Measurements from ENCODE around the gene CEACAM7. TPM values are rescaled to one million over a fixed set of nuclear protein-coding genes. Genes with fewer than 3 reads are reported as not detected.

CEACAM7 gene
- polyA plus RNA-seq, 4 donors, result 0.15 to 0.33 TPM; not detected in 2

- Histone ChIP-seq H3K4me3 (ENCODE audit: low read depth in 1 of 3, low read length in 3 of 3) (no peak within 1 kb of the TSS), H3K4me1 (ENCODE audit: control insufficient read depth in 3 of 3, insufficient read depth in 2 of 3, low read depth in 1 of 3, low read length in 2 of 3) (no peaks in the 10 kb centered on the region), H3K9me3 (ENCODE audit: control insufficient read depth in 2 of 2, insufficient read depth in 1 of 2, low read depth in 1 of 2, low read length in 1 of 2) (peaks cover 0 to 6% of the 10 kb centered on the region in 2 donors), H3K36me3 (ENCODE audit: control insufficient read depth in 3 of 3, insufficient read depth in 2 of 3, low read depth in 1 of 3, low read length in 3 of 3) (no peaks in the 10 kb centered on the region), H3K27me3 (ENCODE audit: control insufficient read depth in 3 of 3, insufficient read depth in 3 of 3, low read length in 3 of 3) (peaks cover 0 to 2% (median 0%) of the 10 kb centered on the region in 3 donors), H3K27ac (ENCODE audit: low read depth in 1 of 3, low read length in 2 of 3) (no peak within 1 kb of the TSS)
- 30 to 31% (median 30%) methylated on average over 7 of the region's 7 CpGs for WGBS, 3 donors
- DNase-seq (no peak), FAIRE-seq (no peak)
These were observed 61.2 kb downstream of the CEACAM7 start, which contains the start of gene CEACAM4 for GRCh38 chr19:41626877-41627276. Gene CEACAM4, minus strand, starts transcription at chr19:41627074. Its CDS starts 111 bp downstream, at chr19:41626963.

- Histone ChIP-seq H3K27me3 (ENCODE audit: control insufficient read depth in 3 of 3, insufficient read depth in 3 of 3, low read length in 3 of 3) (peaks cover 0 to 2% (median 0%) of the 10 kb centered on the region in 3 donors), H3K9me3 (ENCODE audit: control insufficient read depth in 2 of 2, insufficient read depth in 1 of 2, low read depth in 1 of 2, low read length in 1 of 2) (peaks cover 0 to 3% of the 10 kb centered on the region in 2 donors), H3K36me3 (ENCODE audit: control insufficient read depth in 3 of 3, insufficient read depth in 2 of 3, low read depth in 1 of 3, low read length in 3 of 3) (no peaks in the 10 kb centered on the region), H3K27ac (ENCODE audit: low read depth in 1 of 3, low read length in 2 of 3) (no peak overlapping the region), H3K4me3 (ENCODE audit: low read depth in 1 of 3, low read length in 3 of 3) (no peak overlapping the region), H3K4me1 (ENCODE audit: control insufficient read depth in 3 of 3, insufficient read depth in 2 of 3, low read depth in 1 of 3, low read length in 2 of 3) (no peaks in the 10 kb centered on the region)
- 34 to 50% (median 37%) methylated on average over 3 of the region's 3 CpGs for WGBS, 3 donors
- no peak for DNase-seq
- no peak for FAIRE-seq
These were observed 61.8 kb downstream of the CEACAM7 start for GRCh38 chr19:41626278-41626677.

GRCh38 chr19:41624937-41625336, 63.1 kb downstream of the CEACAM7 start:
- Histone ChIP-seq H3K36me3 (ENCODE audit: control insufficient read depth in 3 of 3, insufficient read depth in 2 of 3, low read depth in 1 of 3, low read length in 3 of 3) (no peaks in the 10 kb centered on the region), H3K4me1 (ENCODE audit: control insufficient read depth in 3 of 3, insufficient read depth in 2 of 3, low read depth in 1 of 3, low read length in 2 of 3) (no peaks in the 10 kb centered on the region), H3K27me3 (ENCODE audit: control insufficient read depth in 3 of 3, insufficient read depth in 3 of 3, low read length in 3 of 3) (peaks cover 0 to 2% (median 0%) of the 10 kb centered on the region in 3 donors), H3K4me3 (ENCODE audit: low read depth in 1 of 3, low read length in 3 of 3) (no peak overlapping the region), H3K27ac (ENCODE audit: low read depth in 1 of 3, low read length in 2 of 3) (no peak overlapping the region), H3K9me3 (ENCODE audit: control insufficient read depth in 2 of 2, insufficient read depth in 1 of 2, low read depth in 1 of 2, low read length in 1 of 2) (peaks cover 0 to 1% of the 10 kb centered on the region in 2 donors)
- FAIRE-seq (no peak), DNase-seq (no peak)
- 43 to 60% (median 57%) methylated on average over 4 of the region's 4 CpGs for WGBS, 3 donors

- Histone ChIP-seq H3K4me3 (ENCODE audit: low read depth in 1 of 3, low read length in 3 of 3) (no peak overlapping the region), H3K36me3 (ENCODE audit: control insufficient read depth in 3 of 3, insufficient read depth in 2 of 3, low read depth in 1 of 3, low read length in 3 of 3) (no peaks in the 10 kb centered on the region), H3K27ac (ENCODE audit: low read depth in 1 of 3, low read length in 2 of 3) (no peak overlapping the region), H3K4me1 (ENCODE audit: control insufficient read depth in 3 of 3, insufficient read depth in 2 of 3, low read depth in 1 of 3, low read length in 2 of 3) (no peaks in the 10 kb centered on the region), H3K9me3 (ENCODE audit: control insufficient read depth in 2 of 2, insufficient read depth in 1 of 2, low read depth in 1 of 2, low read length in 1 of 2) (no peaks in the 10 kb centered on the region), H3K27me3 (ENCODE audit: control insufficient read depth in 3 of 3, insufficient read depth in 3 of 3, low read length in 3 of 3) (peaks cover 0 to 2% (median 0%) of the 10 kb centered on the region in 3 donors)
- FAIRE-seq (no peak), DNase-seq (no peak)
- 49 to 71% (median 59%) methylated on average over 7 of the region's 7 CpGs for WGBS, 3 donors
These were observed 63.6 kb downstream of the CEACAM7 start for GRCh38 chr19:41624515-41624914.

GRCh38 chr19:41623360-41623759, 64.7 kb downstream of the CEACAM7 start:
- Histone ChIP-seq H3K4me3 (ENCODE audit: low read depth in 1 of 3, low read length in 3 of 3) (no peak overlapping the region), H3K36me3 (ENCODE audit: control insufficient read depth in 3 of 3, insufficient read depth in 2 of 3, low read depth in 1 of 3, low read length in 3 of 3) (no peaks in the 10 kb centered on the region), H3K4me1 (ENCODE audit: control insufficient read depth in 3 of 3, insufficient read depth in 2 of 3, low read depth in 1 of 3, low read length in 2 of 3) (no peaks in the 10 kb centered on the region), H3K9me3 (ENCODE audit: control insufficient read depth in 2 of 2, insufficient read depth in 1 of 2, low read depth in 1 of 2, low read length in 1 of 2) (no peaks in the 10 kb centered on the region), H3K27ac (ENCODE audit: low read depth in 1 of 3, low read length in 2 of 3) (no peak overlapping the region), H3K27me3 (ENCODE audit: control insufficient read depth in 3 of 3, insufficient read depth in 3 of 3, low read length in 3 of 3) (peaks cover 0 to 2% (median 0%) of the 10 kb centered on the region in 3 donors)
- 52 to 74% (median 65%) methylated on average over 4 of the region's 4 CpGs for WGBS, 3 donors
- FAIRE-seq (no peak), DNase-seq (no peak)

Other genes with a start within 250 kb of the CEACAM7 start
- 100 to 1,000 TPM in 1 of 4 donors, 10 to 100 TPM in 3; 67.8 to 122 (median 90.5) TPM for gene DMAC2, start 248.4 kb downstream of the CEACAM7 start, polyA plus RNA-seq
- gene ERICH4, start 245.1 kb downstream of the CEACAM7 start, polyA plus RNA-seq, result 100 to 1,000 TPM in 2 of 4 donors, 10 to 100 TPM in 2; 11.7 to 154 (median 83.5) TPM
- gene CEACAM21, start 112.1 kb downstream of the CEACAM7 start, polyA plus RNA-seq, result 1 to 10 TPM in 3 of 4 donors, not detected in 1; 1.1 to 4.6 (median 1.9) TPM
- under 1 TPM in 2 of 4 donors, not detected in 2; 0.06 to 0.39 TPM for gene CEACAM4, start 61.2 kb downstream of the CEACAM7 start, polyA plus RNA-seq
- gene CEACAM5, start 20.4 kb upstream of the CEACAM7 start, polyA plus RNA-seq, result 10 to 100 TPM in 2 of 4 donors, 1 to 10 TPM in 2; 2.7 to 47.5 (median 17.8) TPM
- 10 to 100 TPM in 3 of 4 donors, 1 to 10 TPM in 1; 8.5 to 45.8 (median 19.6) TPM for gene CEACAM6, start 67.3 kb upstream of the CEACAM7 start, polyA plus RNA-seq
- under 1 TPM in 2 of 4 donors, not detected in 2; 0.24 to 0.37 TPM for gene CEACAM3, start 108.3 kb upstream of the CEACAM7 start, polyA plus RNA-seq
- not detected for gene LYPD4, start 156.4 kb upstream of the CEACAM7 start, polyA plus RNA-seq
- not detected for gene DMRTC2, start 156.8 kb upstream of the CEACAM7 start, polyA plus RNA-seq
- gene RPS19, start 172.0 kb upstream of the CEACAM7 start, polyA plus RNA-seq, result 1,000 to 10,000 TPM; 2,031 to 3,349 (median 2,770) TPM
- 10 to 100 TPM in 1 of 4 donors, 1 to 10 TPM in 1, under 1 TPM in 2; 0.45 to 10.5 (median 4.9) TPM for gene CD79A, start 189.0 kb upstream of the CEACAM7 start, polyA plus RNA-seq
- 100 to 1,000 TPM in 2 of 4 donors, 10 to 100 TPM in 2; 49.7 to 120 (median 86.7) TPM for gene ARHGEF1, start 194.9 kb upstream of the CEACAM7 start, polyA plus RNA-seq
- under 1 TPM in 2 of 4 donors, not detected in 2; 0.04 to 0.21 TPM for gene ERFL, start 240.2 kb upstream of the CEACAM7 start, polyA plus RNA-seq

Measured in small intestine (tissue), 7 donors.